PC-3 (cell line): ENCODE data around the gene JADE2.

ENCODE experiments used
- CTCF ChIP-seq: fragments of 300-600 bp; sonication (generic); conservative IDR thresholded peaks from 2 replicates; pipeline ENCODE4 v1.5.1; 2017; ENCODE audit warnings: antibody characterized with exemption, low read depth, mild to moderate bottlenecking, low read length
- EZH2phosphoT487 ChIP-seq: fragments of 300-600 bp; sonication (generic); IDR thresholded peaks from 2 replicates; pipeline ENCODE4 v1.6.1; 2018; ENCODE audit warnings: mild to moderate bottlenecking, antibody characterized with exemption, low read length, borderline replicate concordance

- TF ChIP-seq CTCF (no peak), EZH2phosphoT487 (no peak)
Observed at GRCh38 chr5:134614450-134615085, 89.1 kb downstream of the JADE2 start.
